GM23338 (cell line): ENCODE data around the gene CCDC28B. TPM values are rescaled to one million over a fixed set of nuclear protein-coding genes. Genes with fewer than 3 reads are reported as not detected.

Experiments
- ATAC-seq: fragments of 200-7000 bp; cut with Tn5 transposase; 3 replicates; pipeline ENCODE4 v1.9.1; 2020
- DNase-seq: peaks from one replicate; pipeline ENCODE4 v3.0.0-alpha.2; 2015; ENCODE audit warnings: low spot score
- H2AFZ ChIP-seq: fragments of 200-600 bp; sonication (generic); 2 replicates; pipeline ENCODE4 v1.8.0; 2016; ENCODE audit warnings: antibody characterized with exemption, mild to moderate bottlenecking, moderate library complexity
- H3F3A ChIP-seq: fragments of 200-600 bp; sonication (generic); replicated peaks from 2 replicates; pipeline ENCODE4 v1.8.0; 2017; ENCODE audit warnings: antibody characterized with exemption, mixed run types, low read depth
- H3K27ac ChIP-seq: fragments of 200-600 bp; sonication (generic); 2 replicates; pipeline ENCODE4 v1.6.1; 2016; ENCODE audit warnings: low read depth
- H3K27me3 ChIP-seq: fragments of 200-600 bp; sonication (generic); 2 replicates; pipeline ENCODE4 v1.8.0; 2016; ENCODE audit warnings: mild to moderate bottlenecking, mixed run types, moderate library complexity; ENCODE audit not compliant: insufficient read depth
- H3K36me3 ChIP-seq: fragments of 200-600 bp; sonication (generic); 2 replicates; pipeline ENCODE4 v1.8.0; 2016; ENCODE audit warnings: mild to moderate bottlenecking; ENCODE audit not compliant: insufficient read depth
- H3K4me1 ChIP-seq: fragments of 200-600 bp; sonication (generic); 2 replicates; pipeline ENCODE4 v1.8.0; 2016; ENCODE audit warnings: mild to moderate bottlenecking, moderate library complexity; ENCODE audit not compliant: insufficient read depth
- H3K4me2 ChIP-seq: fragments of 200-600 bp; sonication (generic); 2 replicates; pipeline ENCODE4 v1.7.1; 2017; ENCODE audit warnings: mixed run types
- H3K4me3 ChIP-seq: fragments of 200-600 bp; sonication (generic); 2 replicates; pipeline ENCODE4 v1.6.1; 2016; ENCODE audit warnings: mixed run types
- H3K79me2 ChIP-seq: fragments of 200-600 bp; sonication (generic); replicated peaks from 2 replicates; pipeline ENCODE4 v1.8.0; 2017; ENCODE audit warnings: mild to moderate bottlenecking; ENCODE audit not compliant: insufficient read depth
- H3K9me2 ChIP-seq: fragments of 200-600 bp; sonication (generic); 2 replicates; pipeline ENCODE4 v1.8.0; 2017; ENCODE audit not compliant: insufficient read depth
- H4K20me1 ChIP-seq: fragments of 200-600 bp; sonication (generic); replicated peaks from 2 replicates; pipeline ENCODE4 v1.8.0; 2017; ENCODE audit warnings: mild to moderate bottlenecking; ENCODE audit not compliant: insufficient read depth
- H3K27ac Mint-ChIP-seq: 2 replicates; pipeline ENCODE4 v1.8.0; 2020; ENCODE audit warnings: inconsistent platforms, mild to moderate bottlenecking, moderate library complexity, mixed read lengths
- H3K27me3 Mint-ChIP-seq: 3 replicates; pipeline ENCODE4 v1.8.0; 2022; ENCODE audit warnings: low read depth, mild to moderate bottlenecking, moderate library complexity, mixed read lengths, inconsistent platforms; ENCODE audit not compliant: insufficient read depth, poor library complexity
- H3K36me3 Mint-ChIP-seq: 3 replicates; pipeline ENCODE4 v1.8.0; 2021; ENCODE audit warnings: low read depth, mild to moderate bottlenecking, inconsistent platforms, moderate library complexity, mixed read lengths
- H3K4me1 Mint-ChIP-seq: 3 replicates; pipeline ENCODE4 v1.8.0; 2020; ENCODE audit warnings: mild to moderate bottlenecking, inconsistent platforms, mixed read lengths
- H3K4me3 Mint-ChIP-seq: 3 replicates; pipeline ENCODE4 v1.8.0; 2021; ENCODE audit warnings: moderate library complexity, mild to moderate bottlenecking, inconsistent platforms, mixed read lengths
- H3K9me3 Mint-ChIP-seq: 3 replicates; pipeline ENCODE4 v1.8.0; 2020; ENCODE audit warnings: moderate library complexity, mild to moderate bottlenecking, inconsistent platforms, mixed read lengths
- CREB1 ChIP-seq: fragments of 250-450 bp; sonication (Bioruptor Pico); IDR thresholded peaks from 2 replicates; pipeline ENCODE4 v1.5.0; 2020; ENCODE audit warnings: low read depth, mild to moderate bottlenecking, moderate library complexity
- CTCF ChIP-seq, 2 experiments: fragments of 200-600 bp in 1 of 2; sonication (generic) in 1 of 2; conservative IDR thresholded peaks; 2 replicates each; pipeline versions ENCODE4 v1.5.1 to v1.6.1; 2016 to 2017; ENCODE audit warnings: antibody characterized with exemption in 2 of 2, low read depth in 2 of 2, mild to moderate bottlenecking in 2 of 2, moderate library complexity in 1 of 2
- ETS1 ChIP-seq: IDR thresholded peaks from 2 replicates; pipeline ENCODE4 v1.6.1; 2016; ENCODE audit warnings: antibody characterized with exemption
- EZH2 ChIP-seq: fragments of 200-600 bp; sonication (generic); IDR thresholded peaks from one replicate; pipeline ENCODE4 v1.8.0; 2017; ENCODE audit warnings: antibody characterized with exemption, mild to moderate bottlenecking, low read depth; ENCODE audit not compliant: unreplicated experiment
- EZH2phosphoT487 ChIP-seq: fragments of 200-600 bp; sonication (generic); IDR thresholded peaks from one replicate; pipeline ENCODE4 v1.8.1; 2018; ENCODE audit warnings: antibody characterized with exemption; ENCODE audit not compliant: unreplicated experiment
- JUNB ChIP-seq: IDR thresholded peaks from one replicate; pipeline ENCODE4 v1.6.1; 2016; ENCODE audit warnings: antibody characterized with exemption; ENCODE audit not compliant: unreplicated experiment
- NANOG ChIP-seq: IDR thresholded peaks from 2 replicates; pipeline ENCODE4 v1.6.1; 2016; ENCODE audit warnings: antibody characterized with exemption, borderline replicate concordance
- POLR2AphosphoS5 ChIP-seq: IDR thresholded peaks from 2 replicates; pipeline ENCODE4 v1.6.1; 2016; ENCODE audit warnings: antibody characterized with exemption, low read depth
- REST ChIP-seq: IDR thresholded peaks from one replicate; pipeline ENCODE4 v1.6.1; 2018; ENCODE audit warnings: antibody characterized with exemption; ENCODE audit not compliant: unreplicated experiment
- STAT1 ChIP-seq: IDR thresholded peaks from one replicate; pipeline ENCODE4 v1.6.1; 2016; ENCODE audit warnings: antibody characterized with exemption; ENCODE audit not compliant: unreplicated experiment
- ZNF114 ChIP-seq: fragments of 250-450 bp; sonication (Bioruptor Pico); IDR thresholded peaks from 2 replicates; pipeline ENCODE4 v1.5.0; 2020; ENCODE audit warnings: mild to moderate bottlenecking, moderate library complexity
- ZNF331 ChIP-seq: fragments of 250-450 bp; sonication (Bioruptor Pico); IDR thresholded peaks from 2 replicates; pipeline ENCODE4 v1.5.0; 2020; ENCODE audit warnings: low read depth, mild to moderate bottlenecking, moderate library complexity
- ZNF462 ChIP-seq: fragments of 250-450 bp; sonication (Bioruptor Pico); IDR thresholded peaks from 2 replicates; pipeline ENCODE4 v1.5.0; 2020; ENCODE audit warnings: mild to moderate bottlenecking, moderate library complexity
- polyA plus RNA-seq: library from polyadenylated mRNA; unstranded; fragments of >200 nt; fragmentation: Nextera tagmentation; extraction: Ambion mirVana; gene quantifications from 2 replicates; pipeline ENCODE4 v1.2.1, GENCODE V29; 2016
- total RNA-seq: library from RNA; depleted of rRNA; stranded (reverse); fragments of >200 nt; shearing (Covaris generic); gene quantifications from 2 replicates; pipeline ENCODE4 v1.2.3, GENCODE V29; 2014

The CCDC28B gene
- total and polyA plus RNA-seq, 2 experiments from 2014 or later = 8.7 to 35.2 TPM

GRCh38 chr1:32182060-32182459 is 18.3 kb upstream of the CCDC28B start:
- Histone ChIP-seq H3K36me3 (peaks cover 30% of the 10 kb centered on the region), H3K27me3 (no peaks in the 10 kb centered on the region), H3K79me2 (peaks cover 63% of the 10 kb centered on the region), H3K4me1 (peaks cover 30% of the 10 kb centered on the region), H3K27ac (no peak overlapping the region; the same call in 1 of the 2 replicates), H4K20me1 (peaks cover 31% of the 10 kb centered on the region), H3K4me3 (no peak overlapping the region), H3K4me2 (no peak overlapping the region), H3K9me2 (no peaks in the 10 kb centered on the region), H3F3A (peaks cover 29% of the 10 kb centered on the region), H2AFZ (no peak overlapping the region)
- ATAC-seq (no peak), DNase-seq (no peak)
- Mint-ChIP-seq H3K9me3 (no peaks in the 10 kb centered on the region), H3K4me1 (peaks cover 46% of the 10 kb centered on the region), H3K4me3 (peak overlapping the region; percentile 36; the same call in 2 of the 3 replicates), H3K27me3 (peaks cover 14% of the 10 kb centered on the region), H3K36me3 (peaks cover 63% of the 10 kb centered on the region), H3K27ac (no peak overlapping the region)
- TF ChIP-seq EZH2 (no peak), STAT1 (no peak), ETS1 (no peak), ZNF331 (CRISPR knock-in tag) (no peak), EZH2phosphoT487 (no peak), REST (no peak), JUNB (no peak), ZNF462 (CRISPR knock-in tag) (no peak), POLR2AphosphoS5 (no peak), CTCF (conservative IDR thresholded peaks at IDR 0.05; ENCODE audit: low read depth in 2 of 2) (no peak), CREB1 (no peak), ZNF114 (no peak), NANOG (no peak)
